Activated CD8-positive, alpha-beta memory T cell treated with anti-CD3 and anti-CD28 coated beads, Interleukin-2, amount 10 ng/mL, durations not matched to agents 7 days and 5 days (primary cell): ENCODE measurements around the gene CFAP141. TPM values are rescaled to one million over a fixed set of nuclear protein-coding genes. Genes with fewer than 3 reads are reported as not detected.

ENCODE experiments used
- ATAC-seq: fragments of 150-1000 bp; cut with Tn5 transposase; one replicate; pipeline ENCODE4 v1.10.0; 2021; ENCODE audit warnings: moderate library complexity
- CTCF ChIA-PET: fragments of 350-600 bp; sonication (Branson Sonifier 250); formaldehyde crosslinking; loops from one replicate; lab custom pipeline; 2021; ENCODE audit warnings: antibody characterized with exemption; lab: Charles Lee
- DNase-seq: peaks from one replicate; pipeline ENCODE4 v3.0.0-alpha.2; 2020
- H3K27ac Mint-ChIP-seq: one replicate; pipeline ENCODE4 v1.8.0; 2021; ENCODE audit warnings: mild to moderate bottlenecking, mixed read lengths
- H3K27me3 Mint-ChIP-seq: one replicate; pipeline ENCODE4 v1.8.0; 2021; ENCODE audit warnings: mixed read lengths
- H3K36me3 Mint-ChIP-seq: one replicate; pipeline ENCODE4 v1.8.0; 2021; ENCODE audit warnings: mild to moderate bottlenecking, mixed read lengths
- H3K4me1 Mint-ChIP-seq: one replicate; pipeline ENCODE4 v1.8.0; 2021; ENCODE audit warnings: mixed read lengths
- H3K4me3 Mint-ChIP-seq: one replicate; pipeline ENCODE4 v1.8.0; 2021; ENCODE audit warnings: mild to moderate bottlenecking, moderate library complexity, mixed read lengths
- H3K9me3 Mint-ChIP-seq: one replicate; pipeline ENCODE4 v1.8.0; 2022; ENCODE audit warnings: low read depth, mixed read lengths
- total RNA-seq, 2 experiments: library from RNA; stranded (reverse); gene quantifications; one replicate each; pipeline ENCODE4 v1.2.3, GENCODE V29; 2021

The CFAP141 gene
- total RNA-seq, 2 experiments from 2014 or later = not detected

DNA sequence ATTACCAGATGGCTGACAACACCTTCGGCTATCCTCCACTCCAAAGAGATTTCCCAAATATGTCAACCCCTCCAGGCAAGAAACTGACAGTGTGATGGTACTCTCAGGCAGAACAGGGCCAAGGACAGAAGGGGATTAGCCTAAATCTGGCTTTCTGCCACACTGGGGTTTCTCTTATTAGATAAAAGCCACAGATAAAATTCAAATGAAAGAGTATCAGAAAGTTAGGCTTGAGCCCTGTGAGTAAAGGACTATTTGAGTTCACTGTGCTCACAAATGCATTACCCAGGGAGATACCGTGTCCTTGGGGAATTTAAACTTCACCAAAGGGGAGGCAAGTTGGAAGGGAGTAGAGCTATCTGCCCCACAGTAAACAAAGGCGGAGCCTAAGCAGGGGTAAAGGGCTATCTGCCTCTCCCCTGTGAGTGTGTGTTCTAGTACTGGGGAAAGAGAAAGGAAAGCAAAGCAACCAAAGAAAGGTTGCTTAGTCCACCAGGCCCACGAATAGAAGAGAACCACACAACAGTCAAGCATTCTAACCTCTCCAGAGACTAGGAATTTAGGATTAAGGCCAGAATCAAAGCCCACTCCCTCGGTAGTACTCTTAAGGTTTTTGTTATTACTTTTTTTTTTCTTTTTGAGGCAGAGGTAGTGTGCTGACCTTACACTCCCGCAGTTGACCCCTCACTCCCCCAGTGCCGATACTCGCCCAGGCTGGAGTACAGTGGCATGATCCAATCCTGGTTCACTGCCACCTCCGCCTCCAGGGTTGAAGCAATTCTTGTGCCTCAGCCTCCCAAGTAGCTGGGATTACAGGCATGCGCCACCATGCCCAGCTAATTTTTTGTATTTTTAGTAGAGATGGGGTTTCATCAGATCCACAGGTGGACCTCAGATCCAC lies 27.0 kb downstream of the CFAP141 start:
- H3K27me3 Mint-ChIP-seq = no peaks in the 10 kb centered on the region
- DNase-seq = no peak
- peak overlapping the region; percentile 48 for H3K27ac Mint-ChIP-seq
- no peak for ATAC-seq
- peaks cover 62% of the 10 kb centered on the region for H3K4me1 Mint-ChIP-seq
- peaks cover 66% of the 10 kb centered on the region for H3K36me3 Mint-ChIP-seq
- H3K4me3 Mint-ChIP-seq = peak overlapping the region; percentile 99
- CTCF ChIA-PET = interaction anchor here (0.7 to 2.0 kb wide), 3 partner anchors 20 to 155 kb away, joined by 3 to 9 read pairs (median 3); no protein-coding TSS in a partner anchor
- H3K9me3 Mint-ChIP-seq = no peaks in the 10 kb centered on the region

DNA sequence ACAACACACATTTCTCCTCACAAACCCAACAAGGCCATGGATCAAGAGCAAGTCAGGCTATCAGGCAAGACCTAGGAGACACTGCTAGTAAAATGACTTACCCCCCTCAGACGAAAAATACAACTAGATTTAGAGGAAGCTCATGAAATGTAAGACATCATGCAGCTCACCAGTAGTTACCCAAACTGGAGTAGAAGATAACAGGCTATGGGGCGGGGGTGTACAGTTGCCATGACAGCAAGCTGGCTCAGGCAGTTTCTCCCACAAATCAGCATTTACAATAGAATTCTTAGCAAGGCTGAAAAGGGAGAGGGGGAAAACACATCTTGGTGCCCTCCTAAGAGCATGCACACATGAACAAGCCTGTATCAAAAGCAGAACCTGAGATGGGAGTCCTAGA lies 28.1 kb downstream of the CFAP141 start:
- peak overlapping the region; percentile 99 for H3K4me3 Mint-ChIP-seq
- no peaks in the 10 kb centered on the region for H3K9me3 Mint-ChIP-seq
- DNase-seq = no peak
- peaks cover 59% of the 10 kb centered on the region for H3K4me1 Mint-ChIP-seq
- no peak for ATAC-seq
- CTCF ChIA-PET = interaction anchor here (1.0 to 1.1 kb wide), 2 partner anchors 21 to 94 kb away, joined by 3 read pairs; partner anchors contain the start of gene HAX1
- H3K27me3 Mint-ChIP-seq = no peaks in the 10 kb centered on the region
- H3K27ac Mint-ChIP-seq = peak overlapping the region; percentile 48
- peaks cover 65% of the 10 kb centered on the region for H3K36me3 Mint-ChIP-seq

DNA sequence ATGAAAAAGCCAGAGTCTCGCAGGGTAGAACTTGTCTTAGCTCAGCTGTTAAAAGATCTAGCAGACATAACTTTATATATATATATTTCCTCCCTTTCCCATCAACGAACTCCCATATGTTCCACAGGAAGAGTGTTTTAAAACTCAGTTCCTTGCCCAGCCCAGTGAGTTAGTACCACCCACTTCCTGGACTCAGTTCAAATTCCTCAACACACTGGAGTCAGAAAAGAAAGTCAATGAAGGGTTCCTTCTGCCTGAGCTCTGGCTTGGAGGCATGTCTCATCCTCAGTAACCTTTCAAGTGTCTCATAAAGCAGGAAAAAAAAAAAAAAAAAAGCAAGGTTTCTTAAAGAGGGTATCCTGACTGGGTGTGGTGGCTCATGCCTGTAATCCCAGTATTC lies 29.8 kb downstream of the CFAP141 start:
- H3K9me3 Mint-ChIP-seq = no peaks in the 10 kb centered on the region
- ATAC-seq (no peak), DNase-seq (no peak)
- CTCF ChIA-PET = interaction anchor here (0.7 to 1.6 kb wide), 3 partner anchors 23 to 175 kb away, joined by 3 to 7 read pairs (median 3); no protein-coding TSS in a partner anchor
- no peaks in the 10 kb centered on the region for H3K27me3 Mint-ChIP-seq
- peaks cover 69% of the 10 kb centered on the region for H3K4me1 Mint-ChIP-seq
- H3K36me3 Mint-ChIP-seq = peaks cover 71% of the 10 kb centered on the region
- peak overlapping the region; percentile 71 for H3K27ac Mint-ChIP-seq
- no peak overlapping the region for H3K4me3 Mint-ChIP-seq

DNA sequence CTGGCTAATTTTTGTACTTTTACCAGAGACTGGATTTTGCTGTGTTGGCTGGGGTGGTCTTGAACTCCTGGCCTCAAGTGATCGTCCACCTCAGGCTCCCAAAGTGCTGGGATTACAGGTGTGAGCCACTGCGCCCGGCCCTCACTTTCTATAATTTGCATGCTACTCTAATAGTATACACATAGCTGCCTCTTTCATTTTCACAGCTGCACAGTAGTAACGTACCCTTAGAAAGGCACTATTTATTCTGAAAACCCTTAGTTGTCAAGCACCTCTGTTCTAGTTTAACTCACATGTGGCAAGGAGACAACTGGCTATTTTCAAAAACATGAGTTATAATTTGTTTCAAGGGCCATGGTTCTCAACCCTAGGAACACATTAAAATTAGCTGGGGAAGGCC lies 31.5 kb downstream of the CFAP141 start:
- ATAC-seq = no peak
- no peak for DNase-seq
- CTCF ChIA-PET = interaction anchor here (1.4 kb wide), 1 partner anchor 25 kb away, joined by 3 read pairs; no protein-coding TSS in a partner anchor
- no peaks in the 10 kb centered on the region for H3K9me3 Mint-ChIP-seq
- H3K27ac Mint-ChIP-seq = no peak overlapping the region
- no peaks in the 10 kb centered on the region for H3K27me3 Mint-ChIP-seq
- peaks cover 66% of the 10 kb centered on the region for H3K4me1 Mint-ChIP-seq
- peaks cover 73% of the 10 kb centered on the region for H3K36me3 Mint-ChIP-seq
- H3K4me3 Mint-ChIP-seq = no peak overlapping the region

GRCh38 chr1:154171880-154172279 lies 34.3 kb downstream of the CFAP141 start:
- no peaks in the 10 kb centered on the region for H3K9me3 Mint-ChIP-seq
- H3K36me3 Mint-ChIP-seq = peaks cover 72% of the 10 kb centered on the region
- CTCF ChIA-PET = no interaction called here
- ATAC-seq = no peak
- no peaks in the 10 kb centered on the region for H3K27me3 Mint-ChIP-seq
- peak overlapping the region; percentile 16 for H3K27ac Mint-ChIP-seq
- peaks cover 38% of the 10 kb centered on the region for H3K4me1 Mint-ChIP-seq
- DNase-seq = no peak
- H3K4me3 Mint-ChIP-seq = no peak overlapping the region

DNA sequence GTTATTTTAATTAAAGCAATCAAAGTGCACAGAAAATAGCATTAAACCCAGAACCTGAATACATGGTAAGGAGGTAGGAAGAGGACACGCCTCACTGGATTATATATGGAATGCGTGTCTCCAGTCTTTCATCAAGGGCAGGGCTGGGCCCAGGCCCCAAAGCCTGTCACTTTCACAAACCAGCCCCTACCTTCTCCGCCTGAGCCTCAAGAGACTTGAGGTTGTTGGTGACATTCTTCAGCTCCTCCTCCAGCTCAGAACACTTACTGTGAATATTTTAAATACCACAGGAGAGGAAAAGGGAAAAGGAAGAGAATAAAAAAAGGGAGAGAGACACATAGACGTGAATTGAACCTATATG lies 34.9 kb downstream of the CFAP141 start:
- ATAC-seq = no peak
- Mint-ChIP-seq H3K9me3 (no peaks in the 10 kb centered on the region), H3K36me3 (peaks cover 72% of the 10 kb centered on the region), H3K4me1 (peaks cover 34% of the 10 kb centered on the region), H3K27me3 (no peaks in the 10 kb centered on the region), H3K27ac (no peak overlapping the region), H3K4me3 (no peak overlapping the region)
- no peak for DNase-seq
- CTCF ChIA-PET = interaction anchor here (1.0 kb wide), 1 partner anchor 308 kb away, joined by 3 read pairs; no protein-coding TSS in a partner anchor

DNA sequence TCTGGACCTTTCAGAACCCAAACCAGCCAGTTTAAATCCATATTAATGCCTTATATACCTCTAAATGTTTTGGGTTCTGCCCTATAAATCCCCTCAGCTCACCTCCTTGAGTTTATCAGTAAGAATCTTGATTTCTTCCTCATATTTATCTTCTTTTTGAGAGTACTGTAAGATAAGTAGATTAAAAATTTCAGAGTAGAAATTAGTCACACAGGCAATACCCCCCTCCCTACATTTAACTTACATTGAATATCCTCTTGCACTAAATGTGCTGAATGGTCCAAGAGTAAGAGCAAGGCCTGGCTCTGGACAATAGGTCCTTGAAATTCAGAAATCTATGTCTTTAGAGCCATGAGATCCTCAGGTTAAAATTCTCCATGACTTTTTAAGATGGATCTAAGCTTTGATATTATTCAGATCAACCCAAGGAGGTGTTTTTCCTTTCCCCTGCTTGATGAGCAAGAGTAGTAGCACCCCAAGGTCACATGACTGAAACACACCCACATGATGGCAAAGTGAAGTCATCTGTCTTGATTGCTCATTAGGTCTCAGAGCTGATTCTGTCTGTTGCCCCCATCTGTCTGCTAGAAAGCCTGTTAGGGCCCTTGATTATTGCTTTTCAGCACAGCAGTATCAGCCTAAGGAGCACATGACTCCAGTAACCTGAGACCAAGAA lies 35.4 kb downstream of the CFAP141 start:
- Mint-ChIP-seq H3K9me3 (no peaks in the 10 kb centered on the region), H3K4me1 (peaks cover 34% of the 10 kb centered on the region), H3K4me3 (no peak overlapping the region), H3K27me3 (no peaks in the 10 kb centered on the region), H3K27ac (peak overlapping the region; percentile 44), H3K36me3 (peaks cover 72% of the 10 kb centered on the region)
- ATAC-seq (peak; percentile 73), DNase-seq (peak; percentile 66)
- CTCF ChIA-PET = interaction anchor here (1.0 to 1.2 kb wide), 2 partner anchors 13 to 309 kb away, joined by 3 to 4 read pairs; no protein-coding TSS in a partner anchor

DNA sequence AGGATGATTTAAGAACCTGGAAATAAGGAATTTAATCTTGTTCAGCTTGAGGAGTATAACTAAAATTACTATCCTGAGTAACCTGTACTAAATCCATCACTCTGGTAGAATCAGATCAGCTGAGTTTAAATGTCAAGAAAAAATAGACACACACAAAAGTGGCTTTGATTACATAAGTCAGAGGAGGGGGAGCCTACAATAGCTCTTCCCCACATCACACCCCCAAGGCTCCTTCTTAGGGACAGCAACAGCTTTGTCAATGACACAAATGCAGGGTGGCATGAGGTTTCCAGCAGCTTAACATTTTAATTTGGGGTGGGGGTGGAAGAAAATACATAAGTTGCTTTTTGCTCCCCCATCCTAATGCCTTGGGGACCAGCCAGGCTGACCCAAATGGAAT lies 38.7 kb downstream of the CFAP141 start:
- DNase-seq = no peak
- CTCF ChIA-PET = interaction anchor here (0.6 to 1.0 kb wide), 2 partner anchors 10 to 162 kb away, joined by 3 to 5 read pairs; no protein-coding TSS in a partner anchor
- Mint-ChIP-seq H3K27ac (no peak overlapping the region), H3K27me3 (no peaks in the 10 kb centered on the region), H3K36me3 (peaks cover 83% of the 10 kb centered on the region), H3K9me3 (no peaks in the 10 kb centered on the region), H3K4me3 (no peak overlapping the region), H3K4me1 (peaks cover 39% of the 10 kb centered on the region)
- ATAC-seq = no peak

DNA sequence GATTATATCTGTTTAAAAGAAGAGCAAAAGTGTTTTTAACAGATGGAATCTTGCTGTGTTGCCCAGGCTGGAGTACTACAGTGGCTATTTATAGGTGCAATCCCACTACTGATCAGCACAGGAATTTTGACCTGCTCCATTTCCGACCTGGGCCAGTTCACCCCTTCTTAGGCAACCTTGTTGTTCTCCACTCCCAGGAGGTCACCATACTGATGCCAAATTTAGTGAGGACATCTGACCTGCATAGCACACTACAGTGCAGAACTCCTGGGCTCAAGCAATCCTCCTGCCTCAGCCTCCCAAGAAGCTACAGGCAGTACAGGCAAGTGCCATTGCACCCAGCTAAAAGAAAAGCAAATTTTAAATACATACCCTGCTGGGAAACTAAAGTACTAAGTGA lies 39.9 kb downstream of the CFAP141 start:
- Mint-ChIP-seq H3K36me3 (peaks cover 83% of the 10 kb centered on the region), H3K9me3 (no peaks in the 10 kb centered on the region), H3K27ac (no peak overlapping the region), H3K27me3 (no peaks in the 10 kb centered on the region), H3K4me1 (peaks cover 30% of the 10 kb centered on the region), H3K4me3 (no peak overlapping the region)
- DNase-seq = no peak
- CTCF ChIA-PET = interaction anchor here (0.6 kb wide), 1 partner anchor 16 kb away, joined by 3 read pairs; no protein-coding TSS in a partner anchor
- ATAC-seq = no peak

GRCh38 chr1:154159554-154159953 lies 46.6 kb downstream of the CFAP141 start:
- Mint-ChIP-seq H3K27ac (peak overlapping the region; percentile 92), H3K27me3 (no peaks in the 10 kb centered on the region), H3K9me3 (peaks cover 3% of the 10 kb centered on the region), H3K36me3 (peaks cover 81% of the 10 kb centered on the region), H3K4me3 (no peak overlapping the region), H3K4me1 (peaks cover 72% of the 10 kb centered on the region)
- ATAC-seq = no peak
- DNase-seq = no peak
- CTCF ChIA-PET = interaction anchor here (1.0 to 1.7 kb wide), 3 partner anchors 21 to 173 kb away, joined by 4 to 5 read pairs (median 5); partner anchors contain the start of genes RAB13 and UBAP2L

- H3K4me1 Mint-ChIP-seq = peaks cover 69% of the 10 kb centered on the region
- peak overlapping the region; percentile 92 for H3K27ac Mint-ChIP-seq
- H3K27me3 Mint-ChIP-seq = no peaks in the 10 kb centered on the region
- no peak for DNase-seq
- peak; percentile 8 for ATAC-seq
- peaks cover 81% of the 10 kb centered on the region for H3K36me3 Mint-ChIP-seq
- CTCF ChIA-PET = interaction anchor here (1.0 to 2.1 kb wide), 10 partner anchors 9 to 240 kb away, joined by 3 to 6 read pairs (median 4); partner anchors contain the start of genes RAB13 and UBAP2L
- peak overlapping the region; percentile 53 for H3K4me3 Mint-ChIP-seq
- peaks cover 3% of the 10 kb centered on the region for H3K9me3 Mint-ChIP-seq
These were observed 47.6 kb downstream of the CFAP141 start for GRCh38 chr1:154158307-154159125.

DNA sequence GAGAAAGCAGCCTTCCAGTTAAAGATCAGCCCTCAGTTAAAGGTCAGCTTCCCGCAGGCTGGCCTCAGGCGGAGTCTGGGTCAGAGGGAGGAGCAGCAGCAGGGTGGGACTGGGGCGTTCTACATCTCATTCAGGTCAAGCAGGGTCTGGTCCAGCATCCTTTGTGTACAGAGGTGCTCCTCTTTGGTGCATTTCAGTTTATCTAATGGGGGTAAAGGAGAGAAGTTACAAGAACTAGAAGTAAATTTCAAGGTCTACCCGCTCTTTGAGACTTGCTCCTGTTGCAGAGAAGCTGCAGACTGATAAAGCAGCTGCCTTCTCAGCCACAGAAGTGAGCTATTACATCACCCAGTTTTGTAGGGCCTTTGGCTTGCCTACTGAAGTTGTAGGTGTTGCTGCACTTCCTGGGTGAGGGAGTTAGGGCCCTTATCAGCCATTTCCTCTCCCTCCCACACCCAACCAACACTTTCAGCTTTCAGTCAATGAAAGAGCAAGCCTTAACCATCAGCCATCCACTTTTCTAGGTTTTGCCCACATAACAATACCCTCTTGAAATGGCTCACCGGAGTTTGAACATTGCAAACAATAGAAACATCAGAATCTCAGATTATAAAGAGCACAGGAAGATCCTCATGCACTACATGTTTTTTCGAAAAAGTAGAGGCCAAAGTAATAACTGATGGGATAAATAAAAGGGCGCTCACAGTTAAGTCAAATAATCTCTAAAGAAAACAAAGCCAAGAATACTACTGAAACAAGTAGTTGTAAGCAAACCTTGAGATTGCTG lies 48.4 kb downstream of the CFAP141 start:
- peak; percentile 98 for ATAC-seq
- Mint-ChIP-seq H3K4me3 (peak overlapping the region; percentile 53), H3K27me3 (no peaks in the 10 kb centered on the region), H3K36me3 (peaks cover 73% of the 10 kb centered on the region), H3K27ac (peak overlapping the region; percentile 92), H3K4me1 (peaks cover 63% of the 10 kb centered on the region), H3K9me3 (peaks cover 3% of the 10 kb centered on the region)
- DNase-seq = peak; percentile 91
- CTCF ChIA-PET = interaction anchor here (1.0 to 2.1 kb wide), 9 partner anchors 10 to 240 kb away, joined by 3 to 6 read pairs (median 4); partner anchors contain the start of gene RAB13
